Mammary epithelial cell (primary cell): Measurements from ENCODE around the gene ZNF439.

Source experiments
- CTCF ChIP-seq, 2 donors: IDR thresholded peaks in 1 of 2; conservative IDR thresholded peaks in 1 of 2; 2 replicates each; pipeline ENCODE4 v1.5.1; 2011 to 2012; ENCODE audit warnings: inconsistent platforms in 2 of 2, low read length in 2 of 2, mild to moderate bottlenecking in 2 of 2, control low read depth in 1 of 2, low read depth in 1 of 2; ENCODE audit not compliant: insufficient read depth in 1 of 2; ENCODE audit errors: extremely low read depth in 1 of 2
- EZH2 ChIP-seq: IDR thresholded peaks from 2 replicates; pipeline ENCODE4 v1.6.1; 2012; ENCODE audit warnings: low read length, inconsistent platforms, borderline replicate concordance

- TF ChIP-seq CTCF (conservative IDR thresholded peaks at IDR 0.05 in 1 of 2, IDR thresholded peaks at IDR 0.05 in 1 of 2; ENCODE audit: extremely low read depth in 1 of 2, insufficient read depth in 1 of 2, low read depth in 1 of 2, low read length in 2 of 2) (peak in 1 of 2 donors; percentile 18), EZH2 (no peak)
These were observed 39.3 kb downstream of the ZNF439 start, which contains the start of gene ZNF69 for GRCh38 chr19:11887611-11888531.
